ENCODE results near the gene CAMK2A.

CAMK2A gene

GRCh38 chr5:150211156-150212030, 78.2 kb downstream of the CAMK2A start:
- DNase-seq (ENCODE audit: low read depth): no peak

DNA sequence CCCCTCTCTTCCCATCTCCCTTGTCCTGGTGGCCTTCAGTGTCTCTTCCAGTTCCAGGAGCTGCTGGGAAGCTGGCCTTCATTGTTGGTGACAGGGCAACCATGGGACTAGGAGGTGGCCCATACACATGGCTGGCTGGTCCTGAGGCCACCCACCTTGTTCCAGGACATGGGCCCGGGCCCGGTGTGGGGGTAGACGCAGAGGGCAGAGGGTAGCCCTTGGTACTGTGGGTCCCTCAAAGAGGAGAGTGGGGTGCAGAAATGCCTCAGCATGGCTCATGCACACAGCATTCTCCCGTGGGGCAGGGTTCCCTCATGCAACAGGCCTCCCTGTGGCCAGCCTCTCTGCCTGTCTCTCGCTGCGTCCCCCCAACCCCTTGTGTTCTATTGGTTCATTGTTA, 78.9 kb downstream of the CAMK2A start:
- DNase-seq (ENCODE audit: low read depth): no peak

GRCh38 chr5:150209099-150209635, 80.4 kb downstream of the CAMK2A start:
- no peak for DNase-seq (ENCODE audit: low read depth)

DNA sequence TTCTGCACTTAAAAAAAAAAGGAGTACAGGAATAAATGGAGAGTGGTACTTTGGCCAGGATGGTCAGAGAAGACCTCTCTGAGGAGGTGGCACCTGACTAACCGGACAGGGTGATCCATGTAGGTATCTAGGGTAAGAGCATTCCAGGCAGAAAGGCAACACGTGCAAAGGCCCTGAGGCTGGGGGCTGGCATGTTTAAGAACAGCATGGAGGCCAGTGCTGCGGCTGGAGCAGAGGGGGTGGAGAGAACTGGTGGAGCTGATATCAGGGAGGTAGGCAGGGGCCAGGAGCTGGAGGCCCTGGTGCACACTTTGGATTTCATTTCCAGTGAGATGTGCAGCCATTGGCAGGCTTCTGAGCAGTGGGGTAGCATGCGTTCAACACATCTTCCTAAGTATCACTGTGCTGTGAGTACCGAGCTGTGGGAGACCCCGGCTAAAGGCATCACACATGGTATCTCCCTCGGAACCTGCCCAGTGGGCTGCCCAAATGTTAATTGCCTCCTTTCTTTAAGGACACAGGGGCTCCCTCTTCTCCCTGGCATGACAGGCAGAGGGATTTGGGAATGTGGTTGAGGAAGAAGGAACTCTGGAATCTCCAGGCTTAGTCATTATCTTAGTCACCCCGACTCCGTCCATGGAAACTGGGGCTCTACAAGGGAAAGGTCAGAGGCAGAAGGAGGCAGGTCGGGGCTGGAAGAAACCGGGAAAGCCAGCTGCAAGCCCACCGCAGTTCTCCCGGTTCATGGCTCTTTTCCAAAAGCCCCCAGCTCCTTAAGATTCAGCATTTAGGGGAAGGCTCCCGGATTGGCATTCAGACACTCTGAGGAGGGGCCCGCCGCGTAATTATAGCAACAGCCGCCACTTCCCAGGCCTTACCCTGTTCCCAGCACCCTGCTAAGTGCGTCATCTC, 81.1 kb downstream of the CAMK2A start:
- no peak for DNase-seq (ENCODE audit: low read depth)

GRCh38 chr5:150206779-150207115, 82.8 kb downstream of the CAMK2A start:
- no peak for DNase-seq (ENCODE audit: low read depth)

DNA sequence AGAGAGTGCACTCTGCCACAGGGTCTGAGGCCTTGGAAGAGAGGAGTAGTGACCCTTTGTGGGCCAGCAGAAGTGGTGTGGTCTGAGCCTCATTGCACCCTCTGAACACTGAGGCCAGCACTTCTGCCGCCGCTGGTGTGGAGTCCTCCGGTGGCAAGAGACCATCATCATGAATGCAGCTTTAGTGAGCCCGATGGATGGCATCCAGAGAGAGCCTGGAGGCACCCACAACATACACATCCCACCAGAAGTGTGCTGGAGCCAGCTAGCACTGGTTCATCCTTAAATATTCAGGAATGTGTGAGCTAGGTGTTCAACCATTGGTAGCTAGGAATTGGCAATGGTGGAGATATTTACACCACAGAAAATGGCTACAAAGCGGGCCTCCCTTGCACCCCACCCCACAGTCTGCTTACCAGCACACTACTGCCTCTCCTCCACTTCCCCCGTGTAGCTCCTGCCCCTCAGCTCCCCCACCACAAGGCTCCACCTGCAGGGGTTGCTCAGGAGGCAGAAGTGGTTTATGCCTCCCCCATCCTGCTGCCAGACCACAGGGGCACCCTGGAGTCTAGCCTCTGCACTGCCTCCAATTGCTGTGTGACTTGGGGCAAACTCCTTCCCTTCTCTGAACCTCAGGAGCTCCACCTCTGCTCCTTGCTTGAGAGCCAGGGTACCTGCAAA, 83.3 kb downstream of the CAMK2A start:
- no peak for DNase-seq (ENCODE audit: low read depth)

GRCh38 chr5:150204590-150204960, 85.0 kb downstream of the CAMK2A start:
- no peak for DNase-seq (ENCODE audit: low read depth)

GRCh38 chr5:150203832-150204589, 85.6 kb downstream of the CAMK2A start:
- no peak for DNase-seq (ENCODE audit: low read depth)

GRCh38 chr5:150202501-150202900, 87.1 kb downstream of the CAMK2A start:
- no peak for DNase-seq (ENCODE audit: low read depth)

DNA sequence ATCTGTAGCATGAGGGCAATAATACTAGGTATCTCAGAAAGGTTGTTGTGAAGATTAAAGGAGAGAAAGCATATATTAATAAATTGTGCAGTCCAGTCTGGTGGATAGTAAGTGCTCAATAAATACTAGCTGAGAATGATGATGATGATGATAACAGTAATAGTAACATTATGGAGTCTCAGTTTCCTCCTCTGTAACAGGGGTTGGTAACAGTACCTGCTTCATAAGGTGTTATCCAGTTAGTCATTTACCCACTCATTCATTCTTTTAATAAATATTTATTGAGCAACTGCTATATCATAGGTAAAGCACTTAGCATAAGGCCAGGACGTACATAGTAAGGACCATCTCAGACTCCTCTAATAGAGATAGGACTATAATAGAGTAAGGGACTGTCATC, 92.1 kb downstream of the CAMK2A start:
- DNase-seq (ENCODE audit: low read depth): no peak

DNA sequence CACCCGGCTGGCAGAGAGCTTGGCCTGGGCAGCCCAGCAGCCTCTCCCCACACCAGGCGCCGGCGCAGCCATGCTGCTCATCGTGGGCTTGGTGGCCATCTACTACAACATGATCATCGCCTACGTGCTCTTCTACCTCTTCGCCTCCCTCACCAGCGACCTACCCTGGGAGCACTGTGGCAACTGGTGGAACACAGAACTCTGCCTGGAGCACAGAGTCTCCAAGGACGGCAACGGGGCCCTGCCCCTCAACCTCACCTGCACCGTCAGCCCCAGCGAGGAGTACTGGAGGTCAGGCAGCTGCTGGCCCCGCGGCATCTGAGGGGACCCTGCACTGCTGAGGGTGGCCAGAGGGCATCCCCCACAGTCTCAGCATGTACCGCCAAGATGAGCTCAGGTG, 92.6 kb downstream of the CAMK2A start:
- no peak for DNase-seq (ENCODE audit: low read depth)

DNA sequence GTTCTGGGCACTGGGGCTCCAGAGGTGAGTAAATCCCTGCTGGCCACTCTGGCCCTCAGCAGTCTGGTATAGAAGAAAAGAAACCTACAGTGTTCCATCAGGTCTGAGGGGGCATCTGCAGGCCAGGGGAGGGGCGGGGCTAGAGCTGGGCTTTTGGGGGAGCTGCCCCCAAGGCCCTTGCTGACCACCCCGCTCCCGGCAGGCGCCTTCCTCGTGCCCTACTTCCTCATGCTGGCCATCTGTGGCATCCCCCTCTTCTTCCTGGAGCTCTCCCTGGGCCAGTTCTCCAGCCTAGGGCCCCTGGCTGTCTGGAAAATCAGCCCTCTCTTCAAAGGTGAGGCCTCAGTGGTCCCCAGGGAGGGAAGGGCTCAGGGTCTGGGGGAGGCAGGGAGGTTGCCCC, 93.1 kb downstream of the CAMK2A start:
- DNase-seq (ENCODE audit: low read depth): no peak

GRCh38 chr5:150195736-150196485, 93.7 kb downstream of the CAMK2A start:
- no peak for DNase-seq (ENCODE audit: low read depth)

- no peak for DNase-seq (ENCODE audit: low read depth)
Observed at GRCh38 chr5:150192462-150192861, 97.1 kb downstream of the CAMK2A start.

GRCh38 chr5:150190987-150191386, 98.6 kb downstream of the CAMK2A start:
- DNase-seq (ENCODE audit: low read depth): no peak

GRCh38 chr5:150190503-150190979, 99.0 kb downstream of the CAMK2A start:
- no peak for DNase-seq (ENCODE audit: low read depth)

DNA sequence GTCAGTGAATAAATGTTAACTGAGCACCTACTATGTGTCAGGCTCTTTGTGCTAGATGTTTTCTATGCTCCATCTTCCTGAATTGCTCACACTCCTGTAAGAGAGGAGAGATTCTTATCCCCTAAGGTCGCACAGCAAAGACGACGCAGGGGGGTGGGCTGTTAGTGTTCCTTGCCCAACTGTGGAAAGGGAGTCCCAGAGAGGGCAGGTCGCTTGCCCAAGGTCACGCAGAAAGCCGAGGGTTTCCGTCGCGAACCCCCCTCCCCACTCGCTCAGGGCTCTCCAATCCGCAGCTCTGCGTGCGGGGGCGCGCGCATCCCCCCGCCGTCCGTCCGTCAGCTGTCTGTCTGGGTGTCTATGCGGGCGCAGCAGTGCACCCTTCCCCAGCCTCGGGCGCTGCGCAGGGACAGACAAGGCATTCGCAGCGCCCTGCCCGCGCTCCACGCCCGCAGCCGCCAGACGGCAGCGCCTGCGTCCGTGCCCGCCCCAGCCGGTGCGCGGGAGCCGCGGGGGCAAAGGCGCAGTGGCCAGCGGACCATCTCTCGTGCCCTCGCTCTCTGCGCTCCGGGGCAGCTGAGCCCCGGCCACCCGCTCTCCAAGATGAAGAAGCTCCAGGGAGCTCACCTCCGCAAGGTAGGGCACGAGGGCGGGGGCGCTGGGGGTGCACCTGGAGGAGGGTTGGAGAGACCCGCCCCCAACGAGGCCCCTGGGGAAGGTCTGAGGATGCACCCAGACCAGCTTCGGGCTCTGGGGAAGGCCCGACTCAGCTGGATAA, 99.7 kb downstream of the CAMK2A start, which contains the start of gene SLC6A7:
SLC6A7 (plus strand) TSS at position 335 of the 775 bp plus-strand sequence; CDS start at position 601, 266 bp downstream.
- no peak for DNase-seq (ENCODE audit: low read depth)

- DNase-seq (ENCODE audit: low read depth): no peak
Observed at GRCh38 chr5:150189326-150189725, 100.2 kb downstream of the CAMK2A start.

- DNase-seq (ENCODE audit: low read depth): no peak
Observed at GRCh38 chr5:150188146-150188842, 101.3 kb downstream of the CAMK2A start.

Measured in activated T-helper 1 cell treated with Interleukin-2 at 50 U/mL for 16 hours (primary cell).